GM18907 (cell line): ENCODE measurements around the gene MYOD1.

ENCODE experiments used
- ATAC-seq: cut with Tn5 transposase; IDR thresholded peaks from one replicate; pipeline ENCODE4 v1.9.1; 2021; ENCODE audit warnings: mild to moderate bottlenecking, moderate library complexity; ENCODE audit not compliant: unreplicated experiment

MYOD1 gene

GRCh38 chr11:17748761-17749721, 29.7 kb downstream of the MYOD1 start:
- no peak for ATAC-seq

GRCh38 chr11:17750013-17750800, 30.8 kb downstream of the MYOD1 start:
- ATAC-seq, result no peak

GRCh38 chr11:17750801-17751165, 31.4 kb downstream of the MYOD1 start:
- ATAC-seq, result no peak

GRCh38 chr11:17751558-17751957, 32.2 kb downstream of the MYOD1 start:
- ATAC-seq, result no peak

- ATAC-seq, result no peak
Measured at GRCh38 chr11:17752144-17752543, 32.8 kb downstream of the MYOD1 start.

- ATAC-seq, result no peak
Measured at GRCh38 chr11:17753153-17753552, 33.8 kb downstream of the MYOD1 start.

- ATAC-seq, result no peak
Measured at GRCh38 chr11:17753641-17754040, 34.3 kb downstream of the MYOD1 start.

GRCh38 chr11:17755891-17756290, 36.5 kb downstream of the MYOD1 start:
- no peak for ATAC-seq

- peak; percentile 72 for ATAC-seq
Measured at GRCh38 chr11:17760102-17761029, 41.0 kb downstream of the MYOD1 start.

- ATAC-seq, result peak; percentile 59
Measured at GRCh38 chr11:17762309-17762974, 43.1 kb downstream of the MYOD1 start.

GRCh38 chr11:17763244-17763643, 43.9 kb downstream of the MYOD1 start:
- no peak for ATAC-seq

- no peak for ATAC-seq
Measured at GRCh38 chr11:17763703-17764102, 44.3 kb downstream of the MYOD1 start.

GRCh38 chr11:17764446-17765218, 45.3 kb downstream of the MYOD1 start:
- no peak for ATAC-seq

GRCh38 chr11:17765356-17766072, 46.1 kb downstream of the MYOD1 start:
- no peak for ATAC-seq

- ATAC-seq, result no peak
Measured at GRCh38 chr11:17766073-17766359, 46.6 kb downstream of the MYOD1 start.

GRCh38 chr11:17766590-17766989, 47.2 kb downstream of the MYOD1 start:
- ATAC-seq, result no peak

- no peak for ATAC-seq
Measured at GRCh38 chr11:17767301-17767885, 48.0 kb downstream of the MYOD1 start.

GRCh38 chr11:17767914-17768313, 48.5 kb downstream of the MYOD1 start:
- ATAC-seq, result no peak

GRCh38 chr11:17768547-17768946, 49.2 kb downstream of the MYOD1 start:
- no peak for ATAC-seq
